ENCODE results near the gene SYTL5.

Gene SYTL5

DNA sequence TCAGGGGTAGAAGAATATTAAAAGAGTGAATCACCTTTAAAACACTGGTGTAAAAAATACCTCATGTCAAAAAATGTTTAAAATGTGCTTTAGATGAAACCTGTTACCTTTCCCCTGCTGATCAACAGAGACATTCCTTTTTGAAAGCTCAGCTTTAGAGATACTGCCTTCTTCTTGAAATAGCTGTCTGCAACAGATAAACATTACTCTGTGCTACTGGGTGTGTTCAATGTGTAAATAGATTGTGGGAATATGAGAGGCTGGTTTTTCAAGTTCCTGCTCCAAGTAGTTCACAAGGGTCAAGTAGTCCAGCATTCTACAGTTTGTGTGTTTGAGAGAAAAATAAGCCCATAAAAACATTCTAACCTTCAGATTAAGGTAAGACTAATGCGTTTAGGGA, at the start of gene SYTL5:
Gene SYTL5, plus strand, starts transcription at position 263 of the 400 bp plus-strand sequence. CDS start 27,337 bp downstream, outside the sequence.
- H3K27ac ChIP-seq = peak within 1 kb of the TSS; percentile 83
- no peak for TF ChIP-seq CTCF (conservative IDR thresholded peaks at IDR 0.05)

GRCh38 chrX:37958525-37959211, 47.7 kb upstream of the SYTL5 start:
- no peak overlapping the region for H3K27ac ChIP-seq
- TF ChIP-seq CTCF (conservative IDR thresholded peaks at IDR 0.05) = no peak

- no peak overlapping the region for H3K27ac ChIP-seq
- TF ChIP-seq CTCF (conservative IDR thresholded peaks at IDR 0.05) = no peak
These were observed 46.9 kb upstream of the SYTL5 start for GRCh38 chrX:37959212-37960021.

DNA sequence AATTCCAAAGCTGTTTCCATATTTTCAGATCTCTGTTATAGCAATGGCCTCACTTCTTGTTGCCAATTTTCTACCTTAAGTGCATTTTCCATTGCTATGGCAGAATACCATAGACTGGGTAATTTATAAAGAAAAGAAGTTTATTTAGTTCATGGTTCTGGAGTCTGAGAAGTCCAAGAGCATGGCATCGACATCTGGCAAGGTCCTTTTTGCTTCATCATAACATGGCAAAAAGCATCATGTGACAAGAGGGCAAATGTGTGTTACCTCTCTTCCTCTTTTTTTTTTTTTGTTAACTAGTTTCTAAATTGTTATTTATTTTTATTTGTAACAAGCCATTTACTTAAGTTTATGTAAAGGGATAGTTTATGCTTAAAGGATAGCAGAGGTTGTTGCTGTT, 45.2 kb upstream of the SYTL5 start:
- no peak for TF ChIP-seq CTCF (conservative IDR thresholded peaks at IDR 0.05)
- H3K27ac ChIP-seq = no peak overlapping the region

GRCh38 chrX:37967714-37968113, 38.6 kb upstream of the SYTL5 start:
- TF ChIP-seq CTCF (conservative IDR thresholded peaks at IDR 0.05) = no peak
- H3K27ac ChIP-seq = no peak overlapping the region

DNA sequence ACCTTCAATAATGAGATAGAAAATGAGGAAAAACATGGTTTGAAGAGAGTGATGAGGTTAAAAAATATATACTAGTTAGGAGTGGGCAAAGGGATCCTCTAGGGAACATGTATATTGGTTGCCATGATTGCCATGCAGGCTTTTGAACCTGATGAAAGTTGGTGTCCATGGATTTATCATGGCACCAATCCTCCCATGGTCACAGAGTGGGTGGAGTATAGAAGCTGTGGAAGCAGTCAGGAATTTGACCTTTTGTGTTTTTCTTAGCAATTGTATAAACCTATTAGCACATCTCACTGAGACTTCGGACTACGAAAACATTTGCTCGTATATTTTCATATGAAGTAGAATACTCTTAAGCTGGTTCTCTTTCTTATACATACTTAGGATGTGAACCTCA, 30.9 kb upstream of the SYTL5 start:
- H3K27ac ChIP-seq = no peak overlapping the region
- TF ChIP-seq CTCF (conservative IDR thresholded peaks at IDR 0.05) = no peak

GRCh38 chrX:37976153-37976552, 30.2 kb upstream of the SYTL5 start:
- no peak for TF ChIP-seq CTCF (conservative IDR thresholded peaks at IDR 0.05)
- H3K27ac ChIP-seq = no peak overlapping the region

All from VCaP (cell line).